ENCODE results near the gene DGUOK.
A peak's percentile ranks its signal among the peaks of the same experiment; 100 is the strongest.
"Not testable (repeated sequence)": the region's sequence is repeated elsewhere in the genome, so short reads cannot be mapped to it uniquely, and the experiment has no call there.

DGUOK gene

DNA sequence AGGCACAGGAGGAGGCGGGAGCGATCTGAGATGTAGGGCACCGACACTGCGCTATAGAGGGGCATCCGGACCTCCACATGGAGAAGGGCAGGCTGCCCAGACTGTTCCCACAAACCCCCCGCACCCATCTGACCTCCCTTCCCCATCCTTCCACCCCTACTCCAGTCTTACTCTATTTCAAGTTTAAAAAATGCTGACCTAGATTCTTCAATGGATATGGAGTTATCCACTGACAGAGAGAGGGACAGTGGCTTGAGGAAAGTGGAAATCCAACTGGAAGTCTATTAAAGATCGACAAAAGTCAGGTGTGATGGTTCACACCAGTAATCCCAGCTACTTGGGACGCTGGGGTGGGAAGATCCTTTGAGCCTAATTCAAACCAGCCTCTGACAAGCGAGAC lies 5.1 kb upstream of the DGUOK start:
- DNase-seq: no peak

- DNase-seq: no peak
Measured at GRCh38 chr2:73922681-73923080, 4.0 kb upstream of the DGUOK start.

DNA sequence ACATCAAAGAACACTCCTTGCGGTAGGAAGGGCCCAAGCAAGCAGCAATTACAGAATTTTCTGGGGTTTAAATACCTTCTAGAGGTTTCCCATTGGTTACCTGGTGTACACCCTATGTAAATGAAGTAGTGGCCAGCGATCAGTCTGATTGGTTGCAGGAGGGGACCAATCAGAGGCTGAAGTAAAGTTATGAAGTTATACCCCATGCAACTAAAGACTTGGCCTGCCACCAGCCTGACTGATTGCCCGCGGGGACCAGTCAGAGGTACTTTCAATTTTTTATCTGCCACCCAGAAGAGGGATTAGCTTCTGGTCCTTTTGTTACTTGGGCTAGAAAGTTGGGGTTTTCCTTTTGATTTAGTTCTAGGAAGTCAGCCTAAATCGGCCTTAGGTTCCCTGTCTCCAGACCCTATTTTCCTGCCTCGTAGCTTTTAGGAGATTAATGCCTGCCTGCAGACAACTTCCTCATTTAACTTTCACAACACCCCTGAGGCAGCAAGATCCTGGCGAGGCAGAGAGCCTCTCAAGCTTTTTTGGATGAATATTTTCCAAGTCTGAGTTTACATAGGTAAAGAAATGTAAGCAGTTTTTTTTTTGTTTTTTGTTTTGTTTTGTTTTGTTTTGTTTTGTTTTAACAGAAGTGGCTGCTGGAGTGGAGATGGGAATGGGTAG lies 1.5 kb upstream of the DGUOK start:
- peak; percentile 26 to 69 (median 57) for DNase-seq

DNA sequence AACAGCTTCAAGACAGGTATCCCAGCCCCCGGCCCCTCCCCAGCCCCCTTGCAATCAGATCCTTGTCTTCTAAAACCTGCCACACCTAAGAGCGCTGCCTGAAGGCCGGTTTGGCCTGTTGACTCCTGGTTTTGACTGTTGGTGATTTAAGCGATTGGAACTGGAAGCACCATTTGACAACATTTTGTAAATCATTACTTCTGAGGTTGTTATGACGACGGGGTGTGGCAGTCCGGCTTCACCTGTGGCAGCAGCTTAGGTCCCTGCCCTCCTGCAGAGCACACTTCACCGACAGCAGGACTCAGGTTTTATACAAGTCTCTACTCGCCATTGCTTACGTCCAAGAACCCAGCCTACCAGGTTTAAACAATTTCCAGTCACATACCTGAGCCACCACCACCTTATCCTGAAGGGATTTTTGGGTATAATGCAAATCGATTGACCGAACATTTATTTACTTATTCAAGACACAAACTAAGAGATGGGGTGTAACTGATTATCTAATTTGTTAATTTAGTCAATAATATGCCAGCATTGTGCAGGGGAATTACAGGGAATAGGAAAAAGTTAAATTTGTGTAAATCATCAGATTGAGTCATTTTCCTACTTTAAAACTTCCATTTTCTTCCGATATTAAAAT lies 707 bp upstream of the DGUOK start:
- no peak for DNase-seq

DNA sequence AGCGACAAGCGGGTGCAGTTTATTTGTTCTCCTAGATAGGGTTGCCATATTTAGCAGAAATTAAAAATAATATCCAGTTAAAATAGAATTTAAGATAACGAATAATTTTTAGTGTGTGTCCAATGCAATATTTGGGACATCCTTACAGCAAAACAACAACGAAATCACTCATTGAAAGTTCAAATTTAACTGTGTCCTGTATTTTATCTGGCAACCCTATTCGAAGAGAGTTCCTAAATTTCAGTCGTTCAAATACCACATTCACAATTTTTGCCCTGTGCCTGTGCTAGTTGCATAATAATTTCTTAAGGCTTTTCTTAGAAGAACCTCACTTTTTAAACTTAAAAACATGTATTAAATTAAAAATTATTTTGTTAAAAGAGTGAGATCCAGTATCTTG lies 664 bp downstream of the DGUOK start:
- DNase-seq: peak in 1 of 4 experiments; percentile 43

DNA sequence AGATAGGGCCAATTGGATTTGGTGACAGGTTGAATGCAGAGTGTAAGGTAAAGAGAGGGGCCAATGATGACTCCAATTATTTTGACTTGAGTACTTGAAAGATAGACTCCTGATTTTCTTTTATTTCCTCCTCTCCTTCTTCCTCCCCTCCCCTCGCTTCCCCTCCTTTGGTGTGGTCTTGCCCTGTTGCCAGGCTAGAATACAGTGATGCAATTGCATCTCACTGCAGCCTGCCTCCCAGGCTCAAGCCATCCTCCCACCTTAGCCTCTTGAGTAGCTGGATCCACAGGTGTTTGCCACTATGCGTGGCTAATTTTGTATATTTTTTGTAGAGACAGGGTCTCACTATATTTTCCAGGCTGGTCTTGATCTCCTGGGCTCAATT lies 2.3 kb downstream of the DGUOK start:
- DNase-seq: no peak

DNA sequence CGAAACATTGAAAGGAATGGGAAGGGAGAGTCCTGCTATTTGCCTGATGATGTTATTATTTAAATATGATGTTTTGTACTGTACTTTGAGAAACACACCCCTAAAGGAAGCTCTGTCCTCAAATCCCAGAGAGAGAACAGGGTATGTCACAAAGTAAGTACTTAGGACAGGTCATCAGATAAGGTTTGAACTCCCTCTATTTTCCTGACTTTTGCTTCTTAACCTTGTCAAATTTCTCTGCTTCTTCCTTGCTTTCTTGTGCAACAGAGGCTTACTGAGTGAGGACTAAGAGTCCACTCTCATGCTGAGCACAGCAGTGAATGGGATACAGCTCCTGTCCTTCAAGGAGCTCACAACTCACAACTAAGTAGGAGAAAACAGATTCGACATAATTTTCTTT lies 3.7 kb downstream of the DGUOK start:
- DNase-seq: no peak

- DNase-seq: peak; percentile 55 to 85 (median 61)
Measured at GRCh38 chr2:73931531-73932500, 5.1 kb downstream of the DGUOK start.

DNA sequence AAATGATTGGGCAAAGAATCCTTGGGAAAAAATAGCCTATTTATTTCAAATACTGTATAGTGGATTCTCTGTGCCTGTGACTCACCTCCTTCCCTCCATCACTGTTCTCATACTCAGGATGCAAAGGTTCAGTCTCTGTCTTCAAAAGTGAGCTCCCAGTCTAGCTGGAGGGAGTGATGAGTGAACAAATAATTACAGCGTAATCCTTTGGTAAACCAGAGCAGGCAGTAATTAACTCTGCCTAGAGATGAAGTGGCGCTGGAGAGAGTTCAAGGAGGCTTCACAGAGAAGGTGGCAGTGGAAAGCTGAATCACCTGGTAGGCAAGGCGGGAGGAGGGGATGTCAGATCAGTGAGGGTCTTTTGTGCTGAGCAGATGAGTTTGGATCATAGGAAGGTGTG lies 6.5 kb downstream of the DGUOK start:
- DNase-seq: no peak

GRCh38 chr2:73935641-73936040 lies 9.0 kb downstream of the DGUOK start:
- DNase-seq: no peak

GRCh38 chr2:73937103-73937885 lies 10.6 kb downstream of the DGUOK start:
- DNase-seq: no peak

- DNase-seq: no peak
Measured at GRCh38 chr2:73937899-73938298, 11.2 kb downstream of the DGUOK start.

DNA sequence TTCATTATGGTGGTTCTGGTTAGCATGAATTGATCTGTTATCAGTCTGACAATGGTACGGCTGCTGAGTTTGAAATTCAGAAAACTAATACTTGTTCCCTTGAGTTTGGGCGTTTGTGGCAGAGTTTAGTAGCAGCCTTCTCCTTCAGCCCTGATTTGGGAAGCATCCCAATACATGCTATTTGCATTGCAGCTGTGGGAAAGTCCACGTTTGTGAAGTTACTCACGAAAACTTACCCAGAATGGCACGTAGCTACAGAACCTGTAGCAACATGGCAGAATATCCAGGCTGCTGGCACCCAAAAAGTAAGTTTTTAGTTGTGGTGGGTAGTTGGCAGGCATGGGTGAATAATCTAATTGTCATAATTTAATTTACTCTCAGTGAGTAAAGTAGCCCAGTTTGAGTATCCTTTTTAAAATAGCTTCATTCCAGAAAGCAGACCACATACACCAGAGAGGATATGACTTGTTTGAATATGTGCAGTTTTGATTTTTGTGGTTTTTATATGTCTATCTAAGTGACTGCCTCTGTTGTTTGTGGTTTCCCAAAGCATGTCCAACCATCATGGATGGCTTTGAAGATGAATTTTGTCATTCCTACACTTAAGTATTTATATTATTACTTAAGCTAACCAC lies 12.2 kb downstream of the DGUOK start:
- no peak for DNase-seq

DNA sequence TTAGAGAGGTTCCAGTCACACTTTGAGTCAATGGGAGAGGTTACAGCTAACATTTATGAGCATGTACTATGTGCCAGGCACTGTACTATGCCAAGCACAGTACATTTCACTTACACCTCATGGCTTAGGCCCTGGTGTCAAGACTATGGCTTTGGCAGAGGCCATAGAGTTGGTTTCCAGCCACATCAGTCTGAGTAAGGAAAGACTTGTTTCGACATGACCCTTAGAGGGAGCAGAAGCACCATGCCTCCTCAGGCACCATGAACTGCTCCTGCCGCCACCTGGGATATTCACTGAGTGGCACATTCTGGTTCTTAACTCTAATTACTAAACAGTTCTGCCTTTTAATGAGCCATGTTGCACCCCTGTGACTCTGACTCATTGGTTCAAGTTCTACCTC lies 12.7 kb downstream of the DGUOK start:
- peak; percentile 20 to 59 (median 53) for DNase-seq

GRCh38 chr2:73940066-73940465 lies 13.4 kb downstream of the DGUOK start:
- not testable (repeated sequence) for DNase-seq

DNA sequence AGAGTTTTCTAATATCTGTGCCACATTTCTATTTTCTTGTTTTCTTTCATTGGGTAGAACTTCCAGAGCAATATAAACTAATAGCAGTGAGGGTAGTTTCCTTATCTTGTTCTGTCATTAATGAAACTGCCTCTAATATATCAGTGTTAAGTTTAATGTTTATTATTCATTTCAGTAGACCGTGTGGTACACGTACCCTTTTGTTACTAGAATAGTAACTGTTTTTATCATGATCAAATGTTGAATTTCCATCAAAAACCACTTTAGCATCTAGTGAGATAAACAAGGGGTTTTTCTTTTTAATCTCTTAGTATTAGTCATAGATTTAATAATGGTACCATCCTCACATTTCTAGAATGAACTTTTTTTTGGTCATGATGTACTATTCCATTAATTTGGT lies 16.0 kb downstream of the DGUOK start:
- no peak for DNase-seq

DNA sequence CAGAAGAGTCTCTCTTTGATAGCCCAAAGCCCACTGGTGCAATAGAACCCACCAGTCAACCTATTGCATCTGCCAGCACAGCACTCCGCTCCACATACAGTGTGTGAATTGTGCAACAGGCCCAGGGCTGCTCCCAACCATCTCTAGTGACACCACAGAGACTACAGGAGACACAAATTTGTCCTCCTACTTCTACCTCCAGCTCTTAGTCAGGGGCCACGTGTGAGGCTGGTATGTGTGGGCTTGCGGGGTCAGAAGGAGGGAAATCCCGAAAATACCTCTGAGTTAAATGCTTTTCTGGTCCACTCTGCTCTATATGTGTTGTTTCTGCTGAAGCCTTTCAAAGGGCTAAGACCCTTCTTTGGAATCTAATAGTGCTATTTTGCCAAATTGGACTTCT lies 18.0 kb downstream of the DGUOK start:
- DNase-seq: no peak

- DNase-seq: no peak
Measured at GRCh38 chr2:73946215-73946614, 19.5 kb downstream of the DGUOK start.

- no peak for DNase-seq
Measured at GRCh38 chr2:73946666-73947065, 20.0 kb downstream of the DGUOK start.

DNA sequence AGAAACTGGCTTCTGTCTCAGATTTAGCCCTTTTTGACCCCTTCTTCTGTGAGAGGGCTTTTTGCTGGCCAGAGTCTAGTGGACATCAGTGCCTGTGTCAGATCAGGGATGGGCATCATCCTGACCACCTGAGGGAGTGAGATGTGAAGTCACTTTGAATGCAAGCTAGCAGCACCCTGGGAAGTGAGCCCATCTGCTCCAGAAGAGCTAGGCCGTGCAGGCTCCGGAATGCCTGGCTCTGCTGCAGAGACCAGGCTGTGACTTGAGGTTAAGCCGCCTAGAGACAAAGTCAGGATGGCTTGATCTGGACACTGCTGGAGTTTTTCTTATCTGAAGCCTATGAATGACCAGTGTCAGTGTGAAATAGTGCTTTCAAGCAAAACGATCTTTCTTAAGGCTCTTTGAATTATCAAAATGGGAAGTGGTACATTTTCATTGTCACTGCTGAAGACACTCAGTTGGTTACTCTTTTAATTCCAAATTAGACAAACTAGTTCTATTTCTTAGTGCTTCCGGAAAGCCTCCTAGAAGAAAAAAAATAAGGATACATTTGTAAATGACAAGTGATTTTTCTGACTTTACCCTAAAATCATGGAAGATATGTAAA lies 20.8 kb downstream of the DGUOK start:
- peak in 1 of 4 experiments; percentile 39 for DNase-seq

DNA sequence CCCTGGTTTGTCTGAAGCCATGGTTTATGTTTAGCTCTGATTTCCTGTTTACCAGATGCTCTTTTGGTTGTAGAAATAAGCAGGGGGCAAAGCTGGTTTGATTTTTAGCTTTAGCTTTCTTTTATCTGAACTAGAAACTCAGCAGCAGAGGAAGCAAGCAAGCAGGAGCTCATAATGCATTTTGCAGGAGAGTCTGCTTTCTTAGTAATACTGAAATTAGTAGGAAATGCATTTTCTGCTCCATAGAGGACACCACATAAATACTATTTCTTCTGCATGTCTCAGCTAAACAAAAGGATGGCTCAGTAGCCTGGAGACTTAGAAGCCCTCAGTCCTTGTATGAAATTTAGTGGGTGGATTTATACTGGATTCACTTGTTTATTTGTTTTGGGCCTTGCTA lies 23.1 kb downstream of the DGUOK start:
- DNase-seq: no peak
